ENCODE measurements around the gene C11orf98. TPM values are rescaled to one million over a fixed set of nuclear protein-coding genes. Genes with fewer than 3 reads are reported as not detected.
"Not testable (repeated sequence)": the region's sequence is repeated elsewhere in the genome, so short reads cannot be mapped to it uniquely, and the experiment has no call there.

C11orf98 gene
- total and polyA plus RNA-seq, 7 experiments from 2014 or later: 23.2 to 103 (median 52.8) TPM

GRCh38 chr11:62676698-62677097 lies 11.7 kb upstream of the C11orf98 start:
- Histone ChIP-seq H3K9me3 (ENCODE audit: control insufficient read depth in 2 of 3, low read length in 3 of 3) (no peaks in the 10 kb centered on the region), H3K4me1 (ENCODE audit: control insufficient read depth in 2 of 2, insufficient read depth in 2 of 2, low read length in 2 of 2) (peaks cover 13 to 27% of the 10 kb centered on the region in 2 donors), H3K27ac (ENCODE audit: low read depth, low read length) (peak overlapping the region; percentile 98), H3K27me3 (ENCODE audit: control insufficient read depth in 2 of 2, insufficient read depth in 2 of 2, low read length in 2 of 2) (no peaks in the 10 kb centered on the region), H3K4me3 (ENCODE audit: low read length) (no peak overlapping the region), H3K36me3 (ENCODE audit: control insufficient read depth in 2 of 3, insufficient read depth in 3 of 3, low read length in 3 of 3) (peaks cover 0 to 41% (median 3%) of the 10 kb centered on the region in 3 experiments)
- Mint-ChIP-seq H3K4me1 (peaks cover 28 to 61% (median 51%) of the 10 kb centered on the region in 7 donors), H3K27ac (peak overlapping the region in 8 of 9 donors; percentile 51 to 98 (median 92)), H3K9me3 (no peaks in the 10 kb centered on the region), H3K36me3 (peaks cover 4 to 23% (median 10%) of the 10 kb centered on the region in 5 donors), H3K27me3 (no peaks in the 10 kb centered on the region), H3K4me3 (peak overlapping the region in 9 of 10 donors; percentile 62 to 92 (median 90))
- intact Hi-C loops (cut with micrococcal nuclease): loop anchor here in 1 of 2 donors (10.0 kb wide), 1 partner anchor 252 kb away; no protein-coding TSS in a partner anchor
- ATAC-seq: no peak
- no peak for DNase-seq
- ChIA-PET POLR2A (interaction anchor here (0.6 to 9.2 kb wide), 14 partner anchors 9 to 121 kb away, joined by 3 to 157 read pairs (median 4); partner anchors contain the start of genes BSCL2, C11orf98, CSKMT and GNG3), CTCF (interaction anchor here (0.6 to 1.2 kb wide), 2 partner anchors 204 to 358 kb away, joined by 3 to 4 read pairs; partner anchors contain the start of gene SLC3A2)

GRCh38 chr11:62675415-62675814 lies 10.4 kb upstream of the C11orf98 start:
- DNase-seq; H3K27me3 Mint-ChIP-seq; H3K27ac ChIP-seq (ENCODE audit: low read depth, low read length); CTCF ChIA-PET; H3K27me3 ChIP-seq (ENCODE audit: control insufficient read depth in 2 of 2, insufficient read depth in 2 of 2, low read length in 2 of 2); H3K9me3 ChIP-seq (ENCODE audit: control insufficient read depth in 2 of 3, low read length in 3 of 3); ATAC-seq; H3K4me3 ChIP-seq (ENCODE audit: low read length); H3K9me3 Mint-ChIP-seq: not testable (repeated sequence)
- peaks cover 4 to 28% (median 10%) of the 10 kb centered on the region in 5 donors for H3K36me3 Mint-ChIP-seq
- H3K4me1 Mint-ChIP-seq: peaks cover 29 to 67% (median 56%) of the 10 kb centered on the region in 7 donors
- intact Hi-C loops (cut with micrococcal nuclease): loop anchor here in 1 of 2 donors (10.0 kb wide), 1 partner anchor 251 kb away; no protein-coding TSS in a partner anchor
- Histone ChIP-seq H3K36me3 (ENCODE audit: control insufficient read depth in 2 of 3, insufficient read depth in 3 of 3, low read length in 3 of 3) (peaks cover 0 to 46% (median 3%) of the 10 kb centered on the region in 3 experiments), H3K4me1 (ENCODE audit: control insufficient read depth in 2 of 2, insufficient read depth in 2 of 2, low read length in 2 of 2) (peaks cover 13 to 31% of the 10 kb centered on the region in 2 donors)
- peak overlapping the region in 1 of 10 donors; percentile 41 for H3K4me3 Mint-ChIP-seq
- POLR2A ChIA-PET: interaction anchor here (0.6 to 14.8 kb wide), 8 partner anchors 7 to 85 kb away, joined by 3 to 332 read pairs (median 11); partner anchors contain the start of genes BSCL2, C11orf98, CSKMT and GANAB
- peak overlapping the region in 3 of 9 donors; percentile 23 to 62 (median 47) for H3K27ac Mint-ChIP-seq

GRCh38 chr11:62673196-62673525 lies 8.2 kb upstream of the C11orf98 start:
- ATAC-seq (no peak), DNase-seq (no peak)
- Mint-ChIP-seq H3K36me3 (peaks cover 4 to 31% (median 10%) of the 10 kb centered on the region in 5 donors), H3K27me3 (no peaks in the 10 kb centered on the region), H3K4me1 (peaks cover 26 to 68% (median 57%) of the 10 kb centered on the region in 7 donors), H3K27ac (peak overlapping the region in 5 of 9 donors; percentile 22 to 97 (median 91)), H3K4me3 (peak overlapping the region; percentile 47 to 100 (median 99)), H3K9me3 (no peaks in the 10 kb centered on the region)
- intact Hi-C loops (cut with micrococcal nuclease): loop anchor here in 1 of 2 donors (2.0 to 10.0 kb wide), 3 partner anchors 50 to 248 kb away; no protein-coding TSS in a partner anchor
- no peaks in the 10 kb centered on the region for H3K27me3 ChIP-seq (ENCODE audit: control insufficient read depth in 2 of 2, insufficient read depth in 2 of 2, low read length in 2 of 2)
- H3K4me3 ChIP-seq (ENCODE audit: low read length): peak overlapping the region; percentile 2
- ChIA-PET CTCF (interaction anchor here (1.0 to 1.5 kb wide), 2 partner anchors 9 to 22 kb away, joined by 3 to 11 read pairs; partner anchors contain the start of genes C11orf98 and CSKMT), POLR2A (interaction anchor here (0.9 to 14.8 kb wide), 17 partner anchors 4 to 182 kb away, joined by 3 to 332 read pairs (median 4); partner anchors contain the start of genes BSCL2, C11orf98, CSKMT and GANAB)
- H3K4me1 ChIP-seq (ENCODE audit: control insufficient read depth in 2 of 2, insufficient read depth in 2 of 2, low read length in 2 of 2): peaks cover 9 to 29% of the 10 kb centered on the region in 2 donors
- no peaks in the 10 kb centered on the region for H3K9me3 ChIP-seq (ENCODE audit: control insufficient read depth in 2 of 3, low read length in 3 of 3)
- H3K36me3 ChIP-seq (ENCODE audit: control insufficient read depth in 2 of 3, insufficient read depth in 3 of 3, low read length in 3 of 3): peaks cover 0 to 42% (median 3%) of the 10 kb centered on the region in 3 experiments
- H3K27ac ChIP-seq (ENCODE audit: low read depth, low read length): peak overlapping the region; percentile 90

GRCh38 chr11:62671608-62672389 lies 6.8 kb upstream of the C11orf98 start, which contains the start of the genes LBHD1 and UQCC3:
Gene LBHD1 (minus strand): TSS chr11:62672267. CDS start chr11:62670031, 2,236 bp downstream.
Gene UQCC3 (plus strand): TSS chr11:62671673. CDS start chr11:62671746, 73 bp downstream.
- Histone ChIP-seq H3K9me3 (ENCODE audit: control insufficient read depth in 2 of 3, low read length in 3 of 3) (no peaks in the 10 kb centered on the region), H3K4me1 (ENCODE audit: control insufficient read depth in 2 of 2, insufficient read depth in 2 of 2, low read length in 2 of 2) (peaks cover 12 to 25% of the 10 kb centered on the region in 2 donors), H3K27ac (ENCODE audit: low read depth, low read length) (peak within 1 kb of the TSS; percentile 90), H3K27me3 (ENCODE audit: control insufficient read depth in 2 of 2, insufficient read depth in 2 of 2, low read length in 2 of 2) (no peaks in the 10 kb centered on the region), H3K36me3 (ENCODE audit: control insufficient read depth in 2 of 3, insufficient read depth in 3 of 3, low read length in 3 of 3) (peaks cover 0 to 36% (median 0%) of the 10 kb centered on the region in 3 experiments), H3K4me3 (ENCODE audit: low read length) (peak within 1 kb of the TSS; percentile 62)
- Mint-ChIP-seq H3K4me1 (peaks cover 13 to 62% (median 51%) of the 10 kb centered on the region in 7 donors), H3K36me3 (peaks cover 4 to 25% (median 5%) of the 10 kb centered on the region in 5 donors), H3K4me3 (peak within 1 kb of the TSS; percentile 94 to 100 (median 99)), H3K27ac (peak within 1 kb of the TSS; percentile 91 to 97 (median 96)), H3K9me3 (no peaks in the 10 kb centered on the region), H3K27me3 (no peaks in the 10 kb centered on the region)
- ChIA-PET CTCF (interaction anchor here (0.6 to 1.7 kb wide), 5 partner anchors 9 to 247 kb away, joined by 4 to 9 read pairs (median 4); partner anchors contain the start of gene TUT1), POLR2A (interaction anchor here (0.7 to 14.8 kb wide), 35 partner anchors 6 to 210 kb away, joined by 3 to 332 read pairs (median 6); partner anchors contain the start of genes B3GAT3, BSCL2, EEF1G and GANAB)
- peak; percentile 85 for ATAC-seq
- DNase-seq: peak; percentile 49 to 80 (median 73)
- intact Hi-C loops (cut with micrococcal nuclease): loop anchor here (1.0 to 10.0 kb wide), 7 partner anchors 8 to 247 kb away; partner anchors contain the start of genes INTS5 (in 2 of the 2), UBXN1 (in 2 of the 2) and TUT1 (in 1 of the 2)

- peak overlapping the region; percentile 91 to 97 (median 96) for H3K27ac Mint-ChIP-seq
- POLR2A ChIA-PET: interaction anchor here (0.7 to 14.8 kb wide), 29 partner anchors 6 to 211 kb away, joined by 3 to 332 read pairs (median 8); partner anchors contain the start of genes B3GAT3, BSCL2, EEF1G and GANAB
- ATAC-seq: peak; percentile 61
- peaks cover 16 to 67% (median 55%) of the 10 kb centered on the region in 7 donors for H3K4me1 Mint-ChIP-seq
- intact Hi-C loops (cut with micrococcal nuclease): loop anchor here (1.0 to 10.0 kb wide), 6 partner anchors 8 to 246 kb away; partner anchors contain the start of genes INTS5 (in 2 of the 2), UBXN1 (in 2 of the 2) and TUT1 (in 1 of the 2)
- no peaks in the 10 kb centered on the region for H3K9me3 Mint-ChIP-seq
- peaks cover 4 to 29% (median 5%) of the 10 kb centered on the region in 5 donors for H3K36me3 Mint-ChIP-seq
- peak overlapping the region; percentile 90 for H3K27ac ChIP-seq (ENCODE audit: low read depth, low read length)
- H3K4me3 Mint-ChIP-seq: peak overlapping the region; percentile 94 to 100 (median 99)
- H3K9me3 ChIP-seq (ENCODE audit: control insufficient read depth in 2 of 3, low read length in 3 of 3): no peaks in the 10 kb centered on the region
- peaks cover 0 to 30% (median 0%) of the 10 kb centered on the region in 3 experiments for H3K36me3 ChIP-seq (ENCODE audit: control insufficient read depth in 2 of 3, insufficient read depth in 3 of 3, low read length in 3 of 3)
- CTCF ChIA-PET: interaction anchor here (0.7 to 1.7 kb wide), 4 partner anchors 9 to 80 kb away, joined by 4 to 9 read pairs (median 4); partner anchors contain the start of gene TUT1
- peak overlapping the region; percentile 62 for H3K4me3 ChIP-seq (ENCODE audit: low read length)
- no peaks in the 10 kb centered on the region for H3K27me3 ChIP-seq (ENCODE audit: control insufficient read depth in 2 of 2, insufficient read depth in 2 of 2, low read length in 2 of 2)
- DNase-seq: peak in 1 of 9 donors; percentile 68
- no peaks in the 10 kb centered on the region for H3K27me3 Mint-ChIP-seq
- H3K4me1 ChIP-seq (ENCODE audit: control insufficient read depth in 2 of 2, insufficient read depth in 2 of 2, low read length in 2 of 2): peaks cover 18 to 31% of the 10 kb centered on the region in 2 donors
Measured at GRCh38 chr11:62671236-62671607, 6.2 kb upstream of the C11orf98 start.

All from naive thymus-derived CD4-positive, alpha-beta T cell (primary cell).